HG02852 (cell line): ENCODE data around the gene SPATA17.

Experiments
- ATAC-seq: cut with Tn5 transposase; IDR thresholded peaks from one replicate; pipeline ENCODE4 v1.9.1; 2021; ENCODE audit warnings: mild to moderate bottlenecking, moderate library complexity; ENCODE audit not compliant: unreplicated experiment

SPATA17 gene

GRCh38 chr1:217910203-217910602 lies 279.1 kb downstream of the SPATA17 start:
- no peak for ATAC-seq

DNA sequence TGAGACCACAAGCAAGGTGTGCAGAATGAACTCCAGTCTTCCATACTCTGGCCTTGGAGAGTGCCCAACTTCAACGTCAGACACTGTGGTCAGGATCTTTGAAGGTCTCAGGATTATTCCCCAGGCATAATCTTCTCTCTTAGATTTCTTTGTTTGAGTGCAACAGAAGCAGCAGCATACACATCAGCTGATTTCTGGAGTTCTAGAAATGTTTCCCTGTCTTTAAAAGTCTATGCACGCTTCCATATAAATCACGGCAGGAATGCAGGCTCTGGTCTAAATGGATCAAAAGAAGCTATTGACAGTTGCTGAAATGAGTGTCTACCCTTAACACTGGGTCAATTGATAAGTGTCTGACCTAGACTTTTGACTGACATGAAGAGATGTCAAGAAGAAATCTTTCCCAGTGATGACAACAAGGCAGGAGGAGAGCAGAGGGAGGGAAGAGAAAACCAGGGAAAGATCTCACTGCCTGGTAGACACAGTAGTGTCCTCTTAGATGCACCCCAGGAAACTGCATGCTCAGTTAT lies 279.7 kb downstream of the SPATA17 start:
- ATAC-seq, result no peak

DNA sequence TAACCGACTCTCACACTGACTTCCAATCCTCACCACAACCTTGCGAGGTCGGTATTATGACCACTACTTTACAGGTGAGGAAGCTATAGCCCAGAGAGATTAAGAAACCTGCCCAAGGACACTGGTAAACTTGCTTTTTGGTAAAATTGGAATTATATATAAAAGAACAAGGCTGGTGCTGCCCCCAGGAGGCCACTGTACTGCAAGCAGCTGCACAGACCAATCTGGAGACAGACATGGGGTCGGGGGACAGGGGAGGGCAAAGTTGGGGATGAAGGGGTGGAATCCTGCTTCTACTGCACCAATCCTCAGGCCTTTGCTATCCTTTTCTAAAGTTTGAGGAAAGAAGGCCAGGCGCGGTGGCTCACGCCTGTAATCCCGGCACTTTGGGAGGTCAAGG lies 280.8 kb downstream of the SPATA17 start:
- ATAC-seq, result no peak

DNA sequence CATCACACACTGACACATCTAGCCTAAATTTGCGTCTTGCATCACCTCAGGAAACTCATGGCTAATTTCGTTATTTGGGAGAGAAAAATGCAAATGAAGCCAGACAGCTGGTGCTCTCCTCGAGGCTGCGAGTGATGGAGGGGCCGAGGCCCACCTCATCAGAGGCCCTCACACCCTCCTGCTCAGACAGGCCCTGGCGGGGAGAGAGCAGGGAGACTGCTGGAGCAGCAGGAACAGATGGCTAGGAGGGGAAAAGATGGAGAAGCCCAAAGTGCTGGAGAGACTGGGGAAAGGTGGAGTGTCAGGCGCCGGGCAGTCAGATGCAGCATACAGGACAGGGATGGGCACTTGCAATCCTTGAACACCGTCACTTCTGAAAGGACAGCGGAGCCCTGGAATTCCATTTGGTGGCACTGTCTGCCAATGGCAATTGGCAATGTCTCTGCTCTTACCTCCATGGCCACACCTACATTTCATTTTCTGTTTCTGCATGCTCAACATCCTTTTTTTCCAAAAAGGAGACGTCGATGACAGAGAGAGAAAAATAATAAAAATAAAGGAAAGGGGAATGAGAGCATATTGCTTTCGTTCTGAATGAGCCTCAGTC lies 286.2 kb downstream of the SPATA17 start:
- no peak for ATAC-seq

DNA sequence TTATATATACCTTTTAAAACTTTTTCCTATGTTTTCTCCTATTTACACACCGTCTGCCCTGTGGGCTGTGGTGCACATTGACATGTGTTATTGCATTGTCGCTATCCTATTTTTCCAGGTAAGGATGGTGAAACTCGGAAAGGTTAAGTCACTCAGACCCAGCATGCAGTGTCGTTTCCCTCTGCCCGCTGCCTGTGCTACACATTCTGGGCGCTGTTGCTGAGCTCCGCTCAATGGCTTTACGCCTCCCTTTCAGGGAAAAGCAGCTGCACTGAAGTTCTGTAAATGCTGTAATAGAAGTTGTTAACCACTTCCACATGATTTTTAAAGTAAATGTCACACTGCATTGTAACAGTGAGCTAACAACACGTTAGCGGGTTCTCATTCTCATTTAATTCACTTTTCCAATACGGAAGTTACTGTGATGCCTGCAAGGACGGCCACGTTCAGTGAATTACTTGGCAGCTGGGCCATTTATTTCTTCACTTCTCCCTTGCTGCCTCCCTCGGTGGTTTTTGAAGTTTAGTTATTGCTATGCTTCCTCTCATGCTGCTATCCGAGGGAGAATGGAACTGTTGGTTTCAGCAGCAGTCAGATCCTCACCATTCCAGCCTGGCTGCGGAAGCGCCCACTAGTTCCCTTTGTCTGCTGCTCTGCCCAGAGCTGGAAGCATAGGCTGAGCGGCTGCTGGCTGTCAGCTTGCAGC lies 288.7 kb downstream of the SPATA17 start:
- no peak for ATAC-seq
